Measurements from ENCODE around the gene TRPM1.

Gene TRPM1

GRCh38 chr15:31046759-31047359 lies 54.7 kb downstream of the TRPM1 start:
- DNase-seq = no peak

DNA sequence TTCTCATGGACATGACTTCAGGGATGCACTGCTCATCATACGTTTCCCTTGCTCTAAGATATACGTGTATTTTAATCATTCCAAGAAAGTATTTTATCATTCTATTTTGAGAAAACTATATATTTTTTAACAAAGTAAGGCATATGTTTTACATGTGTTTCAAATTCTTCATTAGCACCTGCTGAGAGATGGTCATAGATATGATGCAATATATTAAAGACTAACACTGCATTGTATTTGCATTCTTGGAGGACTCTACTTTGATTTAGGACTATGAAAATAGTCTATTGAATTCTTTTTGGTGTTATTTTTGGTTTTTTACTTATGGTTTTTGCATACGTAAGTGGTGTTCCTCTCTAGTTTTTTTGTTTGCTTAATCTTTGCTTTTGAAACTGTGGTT lies 55.9 kb downstream of the TRPM1 start:
- DNase-seq = no peak

- no peak for DNase-seq
Measured at GRCh38 chr15:31042751-31043150, 58.8 kb downstream of the TRPM1 start.

- no peak for DNase-seq
Measured at GRCh38 chr15:31041610-31042009, 59.9 kb downstream of the TRPM1 start.

- no peak for DNase-seq
Measured at GRCh38 chr15:31040611-31041010, 60.9 kb downstream of the TRPM1 start.

DNA sequence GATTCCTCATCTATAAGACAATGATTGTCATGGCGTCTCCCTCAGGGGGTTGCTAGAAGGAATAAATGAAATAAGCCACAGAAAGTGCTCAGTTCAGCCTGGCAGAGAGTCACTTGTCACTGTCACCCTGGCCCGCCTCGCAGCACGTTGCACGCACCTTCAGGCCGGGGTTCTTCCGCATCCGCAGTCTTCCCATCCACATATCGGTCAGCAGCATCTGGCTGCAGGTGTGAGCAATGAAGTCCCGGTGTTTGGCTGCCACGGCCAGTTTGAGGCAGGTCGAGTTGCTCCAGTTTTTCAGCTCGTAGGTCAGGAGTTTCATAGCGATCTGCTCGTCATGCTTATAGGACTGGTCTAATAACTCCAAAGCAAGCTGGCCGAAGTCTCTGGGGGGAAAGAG lies 61.6 kb downstream of the TRPM1 start:
- no peak for DNase-seq

GRCh38 chr15:31037731-31038477 lies 63.6 kb downstream of the TRPM1 start:
- DNase-seq = no peak

DNA sequence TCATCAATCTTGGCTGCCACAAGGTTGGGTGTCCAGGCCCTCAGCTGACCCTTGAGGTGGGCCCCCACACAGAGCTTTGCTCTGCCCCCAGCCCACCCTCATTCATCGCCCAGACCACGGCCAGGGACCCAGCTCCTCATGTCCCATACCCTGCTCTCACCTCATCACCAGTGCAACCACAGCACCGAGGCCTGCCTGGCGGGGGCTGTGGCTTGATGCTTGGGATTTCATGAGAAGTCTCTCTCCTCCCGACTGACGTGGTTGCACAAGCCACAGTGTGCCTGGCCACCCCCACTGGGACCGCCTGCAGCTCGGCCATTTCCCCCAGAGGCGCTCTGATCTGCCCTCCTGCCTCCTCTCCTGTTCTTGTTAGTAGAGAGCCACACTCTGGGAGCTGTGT lies 64.7 kb downstream of the TRPM1 start:
- no peak for DNase-seq

GRCh38 chr15:31035610-31036009 lies 65.9 kb downstream of the TRPM1 start:
- DNase-seq = no peak

- DNase-seq = no peak
Measured at GRCh38 chr15:31034152-31034551, 67.4 kb downstream of the TRPM1 start.

DNA sequence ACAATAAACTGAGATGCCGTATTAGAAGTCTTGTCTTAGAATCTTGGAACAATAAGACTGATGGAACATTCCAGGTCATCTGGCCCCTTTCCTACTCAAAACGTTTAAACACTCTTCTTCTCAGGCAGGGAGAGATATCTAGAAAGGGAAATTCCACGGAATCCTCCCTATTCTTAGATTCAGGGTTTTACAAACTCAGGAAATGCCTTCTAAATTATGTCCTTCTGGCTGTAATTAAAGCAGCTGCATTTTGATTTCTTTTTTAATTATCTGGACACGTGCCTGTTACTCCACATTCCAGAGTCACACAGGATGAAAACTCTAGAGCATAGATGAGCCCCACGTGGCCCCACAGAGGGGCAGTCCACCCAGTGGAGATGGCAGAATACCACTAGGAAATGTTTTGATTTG lies 68.6 kb downstream of the TRPM1 start:
- no peak for DNase-seq

DNA sequence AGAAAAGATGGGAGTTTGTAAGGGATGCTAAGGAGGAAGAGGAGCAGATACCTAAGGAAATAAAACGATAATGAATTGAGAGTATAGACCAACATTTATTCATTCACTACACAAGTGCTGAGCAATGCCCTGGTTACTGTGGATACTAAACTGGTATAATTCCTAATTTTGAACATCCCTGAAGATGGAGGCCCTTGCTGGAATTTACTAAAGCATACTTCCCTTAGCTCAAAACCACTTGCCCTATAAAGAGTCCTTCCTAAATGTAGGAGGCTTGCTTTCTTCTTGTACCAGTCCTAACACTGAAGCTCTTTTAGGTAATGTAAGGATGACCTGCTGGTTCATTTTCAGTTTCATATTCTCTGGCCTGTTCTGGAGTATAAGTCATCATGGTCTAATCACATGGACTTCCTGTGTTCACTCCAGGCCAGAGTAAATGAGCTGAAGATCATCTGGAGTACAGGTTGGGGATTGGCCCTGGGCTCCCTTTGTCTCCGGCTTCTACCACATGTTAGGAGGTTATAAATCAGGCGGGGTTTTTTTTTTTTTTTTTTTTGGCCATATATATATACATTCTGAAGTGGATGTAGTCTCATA lies 70.0 kb downstream of the TRPM1 start:
- DNase-seq = no peak

GRCh38 chr15:31027910-31028578 lies 73.5 kb downstream of the TRPM1 start:
- DNase-seq = no peak

DNA sequence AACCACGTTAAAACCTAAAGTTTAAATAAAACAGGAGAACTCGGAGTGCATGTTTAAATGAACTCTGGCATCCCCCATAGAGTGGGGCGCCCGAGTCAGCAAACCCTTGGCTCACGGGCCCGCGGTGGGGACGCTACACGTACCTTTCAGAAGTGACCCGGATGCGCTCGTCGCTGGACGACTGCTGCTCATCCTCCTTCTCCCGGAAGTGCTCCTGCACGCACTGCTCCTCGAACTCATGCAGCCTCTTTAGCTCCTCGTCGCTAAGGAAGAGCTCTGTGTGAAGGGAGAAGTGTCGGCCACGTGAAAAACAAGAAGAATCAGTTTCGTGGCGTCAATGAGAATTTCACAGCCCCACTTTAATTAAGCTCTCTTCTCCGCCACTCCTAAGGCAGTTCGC lies 75.5 kb downstream of the TRPM1 start:
- no peak for DNase-seq

DNA sequence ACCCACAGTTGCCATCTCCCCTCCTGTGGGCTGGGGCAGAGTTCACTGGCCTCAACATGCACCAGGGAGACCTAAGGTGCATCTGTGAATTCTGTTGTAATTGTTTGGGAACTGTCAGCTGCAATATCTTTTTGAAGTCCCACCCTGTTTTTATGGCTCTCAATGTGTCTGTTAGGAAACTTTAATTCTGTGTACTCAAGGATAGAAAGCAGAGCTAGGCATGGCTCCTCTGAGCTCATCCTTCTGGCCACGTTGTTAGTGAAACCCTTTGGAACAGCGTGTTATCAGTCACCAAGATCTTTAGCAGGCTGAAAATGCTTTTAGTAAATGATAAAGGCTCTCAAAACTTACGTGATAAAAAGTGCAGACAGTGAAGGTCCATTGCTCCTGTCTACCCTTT lies 76.5 kb downstream of the TRPM1 start:
- DNase-seq = no peak

GRCh38 chr15:31024330-31024729 lies 77.2 kb downstream of the TRPM1 start:
- DNase-seq = no peak

GRCh38 chr15:31023841-31024240 lies 77.7 kb downstream of the TRPM1 start:
- DNase-seq = no peak

DNA sequence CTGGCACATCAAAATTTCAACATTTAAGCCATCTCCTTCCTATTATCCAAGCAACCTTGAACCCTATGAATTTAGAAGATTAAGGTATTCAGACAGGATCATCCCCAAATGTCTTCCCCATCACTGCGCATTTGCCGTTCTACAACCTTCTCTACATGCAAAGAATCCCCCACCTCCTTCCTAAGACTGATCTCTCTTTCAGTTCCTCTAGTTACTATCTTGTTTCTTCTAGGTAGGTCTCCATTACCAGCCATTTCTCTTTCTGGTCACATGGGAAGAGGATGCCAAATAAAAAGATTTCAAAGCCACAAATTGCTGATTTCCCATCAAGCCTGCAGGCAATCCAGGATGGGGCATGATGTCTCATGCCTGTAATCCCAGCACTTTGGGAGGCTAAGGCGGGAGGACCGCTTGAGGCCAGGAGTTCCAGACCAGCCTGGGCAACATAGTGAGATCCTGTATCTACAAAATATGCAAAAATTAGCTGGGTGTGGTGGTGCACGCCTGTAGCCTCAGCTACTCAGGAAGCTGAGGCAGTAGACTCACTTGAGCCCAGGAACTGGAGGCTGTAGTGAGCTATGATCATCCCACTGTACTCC lies 80.4 kb downstream of the TRPM1 start:
- no peak for DNase-seq

DNA sequence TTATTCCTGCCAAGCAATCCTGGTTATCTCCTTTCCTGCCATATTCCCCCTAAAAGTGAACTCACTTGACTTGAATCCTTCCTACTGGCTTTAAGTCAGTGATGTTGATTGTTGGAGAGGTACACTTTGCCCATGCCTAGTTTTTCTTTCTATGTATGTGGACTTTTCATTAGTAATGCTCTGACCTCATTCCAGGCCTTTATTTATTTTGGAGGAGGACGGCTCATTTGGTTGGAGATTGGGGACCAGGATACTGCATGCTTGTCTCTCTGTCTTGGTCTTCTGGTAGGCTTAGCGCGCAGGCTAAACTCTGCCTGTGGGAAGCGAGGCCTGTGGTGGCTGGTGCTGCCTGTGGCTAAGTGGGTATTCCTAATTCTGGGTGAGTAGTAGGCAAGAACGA lies 81.0 kb downstream of the TRPM1 start:
- DNase-seq = no peak

- no peak for DNase-seq
Measured at GRCh38 chr15:31019986-31020385, 81.5 kb downstream of the TRPM1 start.

DNA sequence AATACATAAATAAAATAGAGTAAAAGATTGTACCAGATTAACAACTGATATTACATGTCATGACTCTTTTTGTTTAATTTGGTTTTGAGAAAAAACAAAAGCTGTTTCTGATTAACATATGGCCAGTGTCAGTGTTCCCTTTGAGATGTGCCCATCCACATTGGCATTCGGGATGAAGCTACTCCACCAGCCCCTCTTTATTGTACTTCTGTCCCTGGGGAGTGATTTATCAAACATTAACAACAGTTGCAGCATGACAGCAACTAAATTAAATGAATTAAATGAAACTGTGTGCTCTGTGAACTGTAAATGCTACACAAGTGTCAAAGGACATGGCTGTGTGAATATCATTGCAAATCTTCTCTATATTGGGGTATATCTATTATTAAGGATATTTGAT lies 84.2 kb downstream of the TRPM1 start:
- DNase-seq = no peak

DNA sequence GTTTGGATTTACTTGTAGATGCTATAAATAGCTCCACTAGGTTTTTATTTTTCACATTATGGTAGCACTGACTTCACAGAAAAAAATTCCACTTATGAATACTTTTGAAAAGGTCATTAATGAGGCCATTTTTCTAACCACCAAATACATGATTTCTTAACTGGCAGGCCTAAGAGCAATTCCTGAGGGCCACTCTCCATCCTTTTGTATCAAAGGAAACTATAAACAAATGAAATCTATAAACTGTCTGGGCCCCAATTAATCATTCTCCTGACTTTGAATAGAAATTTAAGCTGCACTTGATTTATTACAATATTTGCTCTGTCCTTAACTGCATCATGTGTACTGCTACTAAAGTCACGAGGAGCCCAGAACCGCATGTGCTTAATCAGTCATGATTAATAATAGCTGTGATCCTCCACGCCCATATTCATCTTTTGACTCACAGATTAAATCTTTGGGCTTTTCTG lies 85.0 kb downstream of the TRPM1 start:
- DNase-seq = no peak

DNA sequence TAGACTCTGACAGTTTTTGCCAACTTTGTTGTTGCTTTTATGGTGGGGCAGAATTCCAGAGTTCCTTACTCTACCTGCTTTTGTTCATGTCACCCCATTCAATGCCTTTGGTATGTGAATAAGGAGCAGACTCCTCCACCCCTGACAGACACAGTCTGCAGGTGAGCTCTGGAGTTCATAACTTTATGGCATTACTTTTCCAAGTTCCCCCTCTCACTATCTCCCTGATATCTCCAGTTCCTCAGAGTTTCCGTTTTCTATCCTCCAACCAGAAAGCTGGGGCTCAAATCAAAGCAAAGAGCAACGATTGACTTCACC lies 87.0 kb downstream of the TRPM1 start:
- DNase-seq = no peak
